Endodermal cell (in vitro differentiated cells): ENCODE results near the gene OLFML3. TPM values are rescaled to one million over a fixed set of nuclear protein-coding genes. Genes with fewer than 3 reads are reported as not detected.
"Not testable (repeated sequence)": the region's sequence is repeated elsewhere in the genome, so short reads cannot be mapped to it uniquely, and the experiment has no call there.

Experiments
- DNase-seq: peaks from one replicate; pipeline ENCODE4 v3.0.0-alpha.2; 2017
- H3K27ac ChIP-seq: 2 replicates; pipeline ENCODE4 v1.5.1; 2013; ENCODE audit warnings: mild to moderate bottlenecking, low read depth, low read length, moderate library complexity
- H3K27me3 ChIP-seq: 2 replicates; pipeline ENCODE4 v1.6.1; 2013; ENCODE audit warnings: mild to moderate bottlenecking, low read length, moderate library complexity; ENCODE audit not compliant: insufficient read depth, control insufficient read depth, poor library complexity, severe bottlenecking
- H3K36me3 ChIP-seq: 2 replicates; pipeline ENCODE4 v1.7.0; 2013; ENCODE audit warnings: mild to moderate bottlenecking, low read length, moderate library complexity; ENCODE audit not compliant: control insufficient read depth, insufficient read depth
- H3K4me1 ChIP-seq: one replicate; pipeline ENCODE4 v1.7.0; 2013; ENCODE audit warnings: low read length; ENCODE audit not compliant: control insufficient read depth, insufficient read depth
- H3K4me3 ChIP-seq: 2 replicates; pipeline ENCODE4 v1.5.1; 2013; ENCODE audit warnings: mild to moderate bottlenecking, low read length, moderate library complexity
- H3K9ac ChIP-seq: 2 replicates; pipeline ENCODE4 v1.6.1; 2013; ENCODE audit warnings: mild to moderate bottlenecking, low read length, moderate library complexity; ENCODE audit not compliant: poor library complexity, severe bottlenecking; ENCODE audit errors: extremely low read depth
- H3K9me3 ChIP-seq: 2 replicates; pipeline ENCODE4 v1.6.1; 2013; ENCODE audit warnings: mild to moderate bottlenecking, low read length, moderate library complexity; ENCODE audit not compliant: control insufficient read depth
- H3K27ac Mint-ChIP-seq: 2 replicates; pipeline ENCODE4 v1.8.0; 2020; ENCODE audit warnings: mixed read lengths
- H3K27me3 Mint-ChIP-seq: 2 replicates; pipeline ENCODE4 v1.8.0; 2021; ENCODE audit warnings: mild to moderate bottlenecking, mixed read lengths; ENCODE audit not compliant: insufficient read depth
- H3K36me3 Mint-ChIP-seq: 2 replicates; pipeline ENCODE4 v1.8.0; 2020; ENCODE audit warnings: low read depth, mixed read lengths
- H3K4me1 Mint-ChIP-seq: 2 replicates; pipeline ENCODE4 v1.8.0; 2020; ENCODE audit warnings: mixed read lengths
- H3K4me3 Mint-ChIP-seq: 2 replicates; pipeline ENCODE4 v1.8.0; 2020; ENCODE audit warnings: mild to moderate bottlenecking, moderate library complexity, mixed read lengths
- H3K9me3 Mint-ChIP-seq: 2 replicates; pipeline ENCODE4 v1.8.0; 2020; ENCODE audit warnings: mild to moderate bottlenecking, mixed read lengths
- WGBS, 2 experiments: methylation state at CpG; one replicate each; pipeline versions ENCODE4 v1.1.5 to v1.1.7; 2013; ENCODE audit warnings: missing lambda C conversion rate in 2 of 2, mixed read lengths in 1 of 2; ENCODE audit not compliant: insufficient coverage in 1 of 2, insufficient read length in 1 of 2; 5-methylcytosine and 5-hydroxymethylcytosine counted together
- total RNA-seq, 2 donors: library from RNA; stranded (reverse); fragmentation: NEBNext Ultra II Directional in 1 of 2; extraction: Animal tissue kit (Norgen Biotek cat#: 25700) in 1 of 2; gene quantifications; 2 replicates in 1 of 2; 3 replicates in 1 of 2; pipeline ENCODE4 v1.2.1, GENCODE V29; 2021
- TF ChIP-seq, protein P1 (sequence below): fragments of 200-600 bp; sonication (generic); conservative IDR thresholded peaks from 2 replicates; pipeline ENCODE4 v1.5.0; 2021; ENCODE audit warnings: antibody characterized with exemption, mild to moderate bottlenecking

The OLFML3 gene
- total RNA-seq, 2 donors from 2014 or later, result 4.3 to 14.8 TPM

DNA sequence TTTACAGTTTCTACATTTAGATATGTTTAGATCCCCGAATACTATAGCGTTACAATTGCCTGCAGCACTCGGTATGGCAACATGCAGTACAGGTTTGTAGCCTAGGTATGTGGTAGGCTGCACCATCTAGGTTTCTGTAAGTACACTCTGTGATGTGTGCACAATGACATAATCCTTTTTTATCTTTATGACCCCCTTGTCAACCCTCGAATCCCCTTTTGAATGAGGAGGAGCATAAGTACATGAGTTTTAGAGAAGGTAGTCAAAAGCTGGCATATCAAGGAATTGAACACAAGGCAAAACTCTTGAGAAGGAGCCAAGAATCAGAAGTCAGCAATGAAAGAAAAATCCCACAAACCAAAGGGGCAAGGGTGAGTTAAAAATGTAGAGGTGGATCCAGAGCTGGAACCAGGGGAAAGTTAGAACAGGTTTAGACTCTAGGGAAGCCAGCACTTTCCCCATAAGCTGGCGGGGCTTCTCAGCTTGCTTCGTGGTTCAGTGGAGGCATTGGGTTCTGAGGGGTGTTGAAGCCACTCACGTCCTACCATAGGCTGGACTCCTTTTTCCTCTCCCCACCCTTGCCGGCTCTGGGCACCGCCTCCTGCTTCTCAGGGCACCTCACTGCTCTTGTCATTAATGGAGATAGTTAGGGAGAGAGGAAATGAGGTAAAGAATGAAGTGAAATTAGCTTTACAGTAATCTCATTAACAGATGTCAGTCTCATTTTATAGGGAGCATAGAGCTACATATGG is 31.3 kb downstream of the OLFML3 start:
- peaks cover 3% of the 10 kb centered on the region for H3K4me1 Mint-ChIP-seq
- no peaks in the 10 kb centered on the region for H3K4me1 ChIP-seq
- H3K27ac Mint-ChIP-seq, result no peak overlapping the region
- peak; percentile 69 for DNase-seq
- peaks cover 41% of the 10 kb centered on the region for H3K27me3 Mint-ChIP-seq
- TF ChIP-seq, protein P1, sequence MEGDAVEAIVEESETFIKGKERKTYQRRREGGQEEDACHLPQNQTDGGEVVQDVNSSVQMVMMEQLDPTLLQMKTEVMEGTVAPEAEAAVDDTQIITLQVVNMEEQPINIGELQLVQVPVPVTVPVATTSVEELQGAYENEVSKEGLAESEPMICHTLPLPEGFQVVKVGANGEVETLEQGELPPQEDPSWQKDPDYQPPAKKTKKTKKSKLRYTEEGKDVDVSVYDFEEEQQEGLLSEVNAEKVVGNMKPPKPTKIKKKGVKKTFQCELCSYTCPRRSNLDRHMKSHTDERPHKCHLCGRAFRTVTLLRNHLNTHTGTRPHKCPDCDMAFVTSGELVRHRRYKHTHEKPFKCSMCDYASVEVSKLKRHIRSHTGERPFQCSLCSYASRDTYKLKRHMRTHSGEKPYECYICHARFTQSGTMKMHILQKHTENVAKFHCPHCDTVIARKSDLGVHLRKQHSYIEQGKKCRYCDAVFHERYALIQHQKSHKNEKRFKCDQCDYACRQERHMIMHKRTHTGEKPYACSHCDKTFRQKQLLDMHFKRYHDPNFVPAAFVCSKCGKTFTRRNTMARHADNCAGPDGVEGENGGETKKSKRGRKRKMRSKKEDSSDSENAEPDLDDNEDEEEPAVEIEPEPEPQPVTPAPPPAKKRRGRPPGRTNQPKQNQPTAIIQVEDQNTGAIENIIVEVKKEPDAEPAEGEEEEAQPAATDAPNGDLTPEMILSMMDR, result no peak
- no peak overlapping the region for H3K4me3 ChIP-seq
- 77 to 91% methylated on average over 4 to 9 of the region's 9 CpGs for WGBS, 2 experiments
- H3K36me3 ChIP-seq, result no peaks in the 10 kb centered on the region
- H3K27me3 ChIP-seq, result peaks cover 67% of the 10 kb centered on the region
- H3K27ac ChIP-seq, result no peak overlapping the region
- H3K4me3 Mint-ChIP-seq, result no peak overlapping the region
- peaks cover 4% of the 10 kb centered on the region for H3K9me3 Mint-ChIP-seq
- no peaks in the 10 kb centered on the region for H3K36me3 Mint-ChIP-seq
- peaks cover 2% of the 10 kb centered on the region for H3K9me3 ChIP-seq
- H3K9ac ChIP-seq, result no peak overlapping the region

DNA sequence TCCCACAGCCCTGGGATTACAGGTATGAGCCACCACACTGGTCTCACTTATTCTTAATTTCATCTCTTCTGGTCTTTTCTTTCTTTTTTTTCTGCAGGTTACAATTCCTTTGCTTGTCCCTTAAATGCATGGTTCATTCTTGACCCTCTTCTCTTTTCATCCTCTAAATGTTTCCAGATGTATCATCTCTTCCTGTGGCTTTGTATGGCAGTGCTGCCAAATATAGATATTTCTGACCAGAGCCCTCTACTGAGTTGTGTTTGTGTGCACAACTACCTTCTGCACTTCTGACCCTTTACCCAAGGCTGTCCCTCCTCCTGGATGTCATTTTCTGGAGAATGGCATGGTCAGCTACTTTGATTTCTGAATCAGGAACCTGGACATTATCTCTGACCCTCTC is 32.5 kb downstream of the OLFML3 start:
- Histone ChIP-seq H3K9me3 (no peaks in the 10 kb centered on the region), H3K27me3 (peaks cover 60% of the 10 kb centered on the region), H3K9ac (no peak overlapping the region), H3K4me1 (no peaks in the 10 kb centered on the region), H3K36me3 (no peaks in the 10 kb centered on the region), H3K27ac (no peak overlapping the region), H3K4me3 (no peak overlapping the region)
- H3K4me1 Mint-ChIP-seq, result peaks cover 3% of the 10 kb centered on the region
- no peaks in the 10 kb centered on the region for H3K36me3 Mint-ChIP-seq
- no peak overlapping the region for H3K27ac Mint-ChIP-seq
- peaks cover 40% of the 10 kb centered on the region for H3K27me3 Mint-ChIP-seq
- TF ChIP-seq, protein P1, result no peak
- no peak for DNase-seq
- H3K4me3 Mint-ChIP-seq, result no peak overlapping the region
- H3K9me3 Mint-ChIP-seq, result peaks cover under 1% of the 10 kb centered on the region

DNA sequence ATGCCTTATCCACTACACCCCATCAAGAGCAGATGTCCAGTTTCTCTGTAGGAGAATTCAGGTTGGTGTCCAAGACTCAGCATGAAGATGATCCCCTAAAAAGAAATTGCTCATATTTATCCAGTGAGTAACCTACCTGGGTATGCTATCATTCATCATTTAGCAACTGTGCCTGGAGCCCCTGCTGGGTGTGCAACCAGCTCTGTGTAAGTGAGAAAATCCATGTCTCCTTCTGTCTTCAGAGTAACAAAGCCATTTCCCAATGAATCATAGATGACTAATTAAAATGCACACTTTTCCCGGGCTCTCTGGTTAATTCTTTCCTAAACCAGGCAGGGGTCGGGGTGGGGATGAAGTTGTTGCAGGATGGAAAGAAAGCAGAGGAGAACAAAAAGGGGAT is 35.8 kb downstream of the OLFML3 start:
- peaks cover 3% of the 10 kb centered on the region for H3K4me1 Mint-ChIP-seq
- no peak overlapping the region for H3K27ac Mint-ChIP-seq
- Histone ChIP-seq H3K4me3 (no peak overlapping the region), H3K4me1 (no peaks in the 10 kb centered on the region), H3K36me3 (no peaks in the 10 kb centered on the region), H3K9me3 (peaks cover 12% of the 10 kb centered on the region), H3K27me3 (peaks cover 35% of the 10 kb centered on the region), H3K27ac (no peak overlapping the region), H3K9ac (no peak overlapping the region)
- H3K27me3 Mint-ChIP-seq, result peaks cover 40% of the 10 kb centered on the region
- H3K36me3 Mint-ChIP-seq, result peaks cover 12% of the 10 kb centered on the region
- 73 to 83% methylated on average over 1 to 2 of the region's 2 CpGs for WGBS, 2 experiments
- H3K9me3 Mint-ChIP-seq, result peaks cover 15% of the 10 kb centered on the region
- no peak for DNase-seq
- TF ChIP-seq, protein P1, result no peak
- no peak overlapping the region for H3K4me3 Mint-ChIP-seq

DNA sequence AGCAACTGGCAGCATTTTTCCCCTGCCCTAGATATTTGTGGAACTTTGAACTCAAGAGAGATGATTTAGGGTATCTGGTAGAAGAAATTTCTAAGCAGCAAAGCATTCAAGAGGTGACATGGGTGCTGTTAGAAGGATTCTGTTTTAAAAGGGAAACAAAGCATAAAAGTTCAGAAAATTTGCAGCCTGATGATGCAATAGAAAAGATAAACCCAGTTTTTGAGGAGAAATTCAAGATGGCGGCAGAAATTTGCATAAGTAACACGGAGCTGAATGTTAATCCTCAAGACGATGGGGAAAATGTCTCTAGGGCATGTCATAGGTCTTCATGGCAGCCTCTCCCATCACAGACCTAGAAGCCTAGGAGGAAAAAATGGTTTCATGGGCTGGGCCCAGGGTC is 40.5 kb downstream of the OLFML3 start:
- WGBS, 2 experiments, result 87 to 100% methylated on average over 3 of the region's 3 CpGs
- not testable (repeated sequence) for H3K27me3 ChIP-seq, DNase-seq, H3K4me3 Mint-ChIP-seq, H3K4me1 ChIP-seq, H3K27ac Mint-ChIP-seq, H3K9ac ChIP-seq, H3K36me3 ChIP-seq, H3K4me3 ChIP-seq, H3K27ac ChIP-seq
- peaks cover 12% of the 10 kb centered on the region for H3K9me3 ChIP-seq
- Mint-ChIP-seq H3K4me1 (peaks cover 19% of the 10 kb centered on the region), H3K36me3 (peaks cover 13% of the 10 kb centered on the region), H3K27me3 (peaks cover 21% of the 10 kb centered on the region), H3K9me3 (peaks cover 21% of the 10 kb centered on the region)
